GM23338 (cell line): Measurements from ENCODE around the gene OASL. TPM values are rescaled to one million over a fixed set of nuclear protein-coding genes. Genes with fewer than 3 reads are reported as not detected.

Experiments used
- ATAC-seq: fragments of 200-7000 bp; cut with Tn5 transposase; 3 replicates; pipeline ENCODE4 v1.9.1; 2020
- DNase-seq: peaks from one replicate; pipeline ENCODE4 v3.0.0-alpha.2; 2015; ENCODE audit warnings: low spot score
- H2AFZ ChIP-seq: fragments of 200-600 bp; sonication (generic); 2 replicates; pipeline ENCODE4 v1.8.0; 2016; ENCODE audit warnings: antibody characterized with exemption, mild to moderate bottlenecking, moderate library complexity
- H3F3A ChIP-seq: fragments of 200-600 bp; sonication (generic); replicated peaks from 2 replicates; pipeline ENCODE4 v1.8.0; 2017; ENCODE audit warnings: antibody characterized with exemption, mixed run types, low read depth
- H3K27ac ChIP-seq: fragments of 200-600 bp; sonication (generic); 2 replicates; pipeline ENCODE4 v1.6.1; 2016; ENCODE audit warnings: low read depth
- H3K27me3 ChIP-seq: fragments of 200-600 bp; sonication (generic); 2 replicates; pipeline ENCODE4 v1.8.0; 2016; ENCODE audit warnings: mild to moderate bottlenecking, mixed run types, moderate library complexity; ENCODE audit not compliant: insufficient read depth
- H3K36me3 ChIP-seq: fragments of 200-600 bp; sonication (generic); 2 replicates; pipeline ENCODE4 v1.8.0; 2016; ENCODE audit warnings: mild to moderate bottlenecking; ENCODE audit not compliant: insufficient read depth
- H3K4me1 ChIP-seq: fragments of 200-600 bp; sonication (generic); 2 replicates; pipeline ENCODE4 v1.8.0; 2016; ENCODE audit warnings: mild to moderate bottlenecking, moderate library complexity; ENCODE audit not compliant: insufficient read depth
- H3K4me2 ChIP-seq: fragments of 200-600 bp; sonication (generic); 2 replicates; pipeline ENCODE4 v1.7.1; 2017; ENCODE audit warnings: mixed run types
- H3K4me3 ChIP-seq: fragments of 200-600 bp; sonication (generic); 2 replicates; pipeline ENCODE4 v1.6.1; 2016; ENCODE audit warnings: mixed run types
- H3K79me2 ChIP-seq: fragments of 200-600 bp; sonication (generic); replicated peaks from 2 replicates; pipeline ENCODE4 v1.8.0; 2017; ENCODE audit warnings: mild to moderate bottlenecking; ENCODE audit not compliant: insufficient read depth
- H3K9me2 ChIP-seq: fragments of 200-600 bp; sonication (generic); 2 replicates; pipeline ENCODE4 v1.8.0; 2017; ENCODE audit not compliant: insufficient read depth
- H4K20me1 ChIP-seq: fragments of 200-600 bp; sonication (generic); replicated peaks from 2 replicates; pipeline ENCODE4 v1.8.0; 2017; ENCODE audit warnings: mild to moderate bottlenecking; ENCODE audit not compliant: insufficient read depth
- H3K27ac Mint-ChIP-seq: 2 replicates; pipeline ENCODE4 v1.8.0; 2020; ENCODE audit warnings: inconsistent platforms, mild to moderate bottlenecking, moderate library complexity, mixed read lengths
- H3K27me3 Mint-ChIP-seq: 3 replicates; pipeline ENCODE4 v1.8.0; 2022; ENCODE audit warnings: low read depth, mild to moderate bottlenecking, moderate library complexity, mixed read lengths, inconsistent platforms; ENCODE audit not compliant: insufficient read depth, poor library complexity
- H3K36me3 Mint-ChIP-seq: 3 replicates; pipeline ENCODE4 v1.8.0; 2021; ENCODE audit warnings: low read depth, mild to moderate bottlenecking, inconsistent platforms, moderate library complexity, mixed read lengths
- H3K4me1 Mint-ChIP-seq: 3 replicates; pipeline ENCODE4 v1.8.0; 2020; ENCODE audit warnings: mild to moderate bottlenecking, inconsistent platforms, mixed read lengths
- H3K4me3 Mint-ChIP-seq: 3 replicates; pipeline ENCODE4 v1.8.0; 2021; ENCODE audit warnings: moderate library complexity, mild to moderate bottlenecking, inconsistent platforms, mixed read lengths
- H3K9me3 Mint-ChIP-seq: 3 replicates; pipeline ENCODE4 v1.8.0; 2020; ENCODE audit warnings: moderate library complexity, mild to moderate bottlenecking, inconsistent platforms, mixed read lengths
- CREB1 ChIP-seq: fragments of 250-450 bp; sonication (Bioruptor Pico); IDR thresholded peaks from 2 replicates; pipeline ENCODE4 v1.5.0; 2020; ENCODE audit warnings: low read depth, mild to moderate bottlenecking, moderate library complexity
- CTCF ChIP-seq, 2 experiments: fragments of 200-600 bp in 1 of 2; sonication (generic) in 1 of 2; conservative IDR thresholded peaks; 2 replicates each; pipeline versions ENCODE4 v1.5.1 to v1.6.1; 2016 to 2017; ENCODE audit warnings: antibody characterized with exemption in 2 of 2, low read depth in 2 of 2, mild to moderate bottlenecking in 2 of 2, moderate library complexity in 1 of 2
- ETS1 ChIP-seq: IDR thresholded peaks from 2 replicates; pipeline ENCODE4 v1.6.1; 2016; ENCODE audit warnings: antibody characterized with exemption
- EZH2 ChIP-seq: fragments of 200-600 bp; sonication (generic); IDR thresholded peaks from one replicate; pipeline ENCODE4 v1.8.0; 2017; ENCODE audit warnings: antibody characterized with exemption, mild to moderate bottlenecking, low read depth; ENCODE audit not compliant: unreplicated experiment
- EZH2phosphoT487 ChIP-seq: fragments of 200-600 bp; sonication (generic); IDR thresholded peaks from one replicate; pipeline ENCODE4 v1.8.1; 2018; ENCODE audit warnings: antibody characterized with exemption; ENCODE audit not compliant: unreplicated experiment
- JUNB ChIP-seq: IDR thresholded peaks from one replicate; pipeline ENCODE4 v1.6.1; 2016; ENCODE audit warnings: antibody characterized with exemption; ENCODE audit not compliant: unreplicated experiment
- NANOG ChIP-seq: IDR thresholded peaks from 2 replicates; pipeline ENCODE4 v1.6.1; 2016; ENCODE audit warnings: antibody characterized with exemption, borderline replicate concordance
- POLR2AphosphoS5 ChIP-seq: IDR thresholded peaks from 2 replicates; pipeline ENCODE4 v1.6.1; 2016; ENCODE audit warnings: antibody characterized with exemption, low read depth
- ZNF114 ChIP-seq: fragments of 250-450 bp; sonication (Bioruptor Pico); IDR thresholded peaks from 2 replicates; pipeline ENCODE4 v1.5.0; 2020; ENCODE audit warnings: mild to moderate bottlenecking, moderate library complexity
- ZNF331 ChIP-seq: fragments of 250-450 bp; sonication (Bioruptor Pico); IDR thresholded peaks from 2 replicates; pipeline ENCODE4 v1.5.0; 2020; ENCODE audit warnings: low read depth, mild to moderate bottlenecking, moderate library complexity
- polyA plus RNA-seq: library from polyadenylated mRNA; unstranded; fragments of >200 nt; fragmentation: Nextera tagmentation; extraction: Ambion mirVana; gene quantifications from 2 replicates; pipeline ENCODE4 v1.2.1, GENCODE V29; 2016
- total RNA-seq: library from RNA; depleted of rRNA; stranded (reverse); fragments of >200 nt; shearing (Covaris generic); gene quantifications from 2 replicates; pipeline ENCODE4 v1.2.3, GENCODE V29; 2014
- TF ChIP-seq, protein P1 (sequence below): IDR thresholded peaks from one replicate; pipeline ENCODE4 v1.6.1; 2018; ENCODE audit warnings: antibody characterized with exemption; ENCODE audit not compliant: unreplicated experiment

OASL gene
- total and polyA plus RNA-seq, 2 experiments from 2014 or later = not detected

DNA sequence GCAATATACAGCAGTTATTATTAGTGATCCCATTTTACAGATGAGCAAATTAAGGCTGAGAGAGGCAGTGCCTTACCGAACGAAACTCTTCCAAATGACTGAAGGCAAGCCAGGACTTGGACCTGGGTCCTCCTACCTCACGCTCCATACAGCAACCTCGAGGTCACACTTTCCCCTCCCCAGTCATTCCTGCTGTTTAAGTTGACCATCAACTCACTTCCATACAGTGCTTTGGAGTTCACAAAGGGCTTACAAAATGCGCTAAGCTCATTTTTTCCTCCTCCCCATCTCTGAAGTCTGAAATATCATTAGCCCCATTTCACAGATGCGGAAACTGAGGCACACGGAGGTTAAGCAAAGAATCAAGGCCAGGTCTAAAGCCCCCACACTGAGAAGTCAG is 56.4 kb downstream of the OASL start (continued):
- TF ChIP-seq, protein P1, sequence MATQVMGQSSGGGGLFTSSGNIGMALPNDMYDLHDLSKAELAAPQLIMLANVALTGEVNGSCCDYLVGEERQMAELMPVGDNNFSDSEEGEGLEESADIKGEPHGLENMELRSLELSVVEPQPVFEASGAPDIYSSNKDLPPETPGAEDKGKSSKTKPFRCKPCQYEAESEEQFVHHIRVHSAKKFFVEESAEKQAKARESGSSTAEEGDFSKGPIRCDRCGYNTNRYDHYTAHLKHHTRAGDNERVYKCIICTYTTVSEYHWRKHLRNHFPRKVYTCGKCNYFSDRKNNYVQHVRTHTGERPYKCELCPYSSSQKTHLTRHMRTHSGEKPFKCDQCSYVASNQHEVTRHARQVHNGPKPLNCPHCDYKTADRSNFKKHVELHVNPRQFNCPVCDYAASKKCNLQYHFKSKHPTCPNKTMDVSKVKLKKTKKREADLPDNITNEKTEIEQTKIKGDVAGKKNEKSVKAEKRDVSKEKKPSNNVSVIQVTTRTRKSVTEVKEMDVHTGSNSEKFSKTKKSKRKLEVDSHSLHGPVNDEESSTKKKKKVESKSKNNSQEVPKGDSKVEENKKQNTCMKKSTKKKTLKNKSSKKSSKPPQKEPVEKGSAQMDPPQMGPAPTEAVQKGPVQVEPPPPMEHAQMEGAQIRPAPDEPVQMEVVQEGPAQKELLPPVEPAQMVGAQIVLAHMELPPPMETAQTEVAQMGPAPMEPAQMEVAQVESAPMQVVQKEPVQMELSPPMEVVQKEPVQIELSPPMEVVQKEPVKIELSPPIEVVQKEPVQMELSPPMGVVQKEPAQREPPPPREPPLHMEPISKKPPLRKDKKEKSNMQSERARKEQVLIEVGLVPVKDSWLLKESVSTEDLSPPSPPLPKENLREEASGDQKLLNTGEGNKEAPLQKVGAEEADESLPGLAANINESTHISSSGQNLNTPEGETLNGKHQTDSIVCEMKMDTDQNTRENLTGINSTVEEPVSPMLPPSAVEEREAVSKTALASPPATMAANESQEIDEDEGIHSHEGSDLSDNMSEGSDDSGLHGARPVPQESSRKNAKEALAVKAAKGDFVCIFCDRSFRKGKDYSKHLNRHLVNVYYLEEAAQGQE = no peak
- TF ChIP-seq NANOG (no peak), ZNF114 (CRISPR knock-in tag) (no peak), EZH2 (no peak), EZH2phosphoT487 (no peak), POLR2AphosphoS5 (no peak), CREB1 (CRISPR knock-in tag) (no peak), CTCF (conservative IDR thresholded peaks at IDR 0.05; ENCODE audit: low read depth in 2 of 2) (no peak), ZNF331 (CRISPR knock-in tag) (no peak)

GRCh38 chr12:120981407-120981941 is 57.6 kb downstream of the OASL start:
- H4K20me1 ChIP-seq = no peaks in the 10 kb centered on the region
- H3K4me1 ChIP-seq = peaks cover 9% of the 10 kb centered on the region; the same call in 1 of the 2 replicates
- no peaks in the 10 kb centered on the region for H3K36me3 ChIP-seq
- no peaks in the 10 kb centered on the region; the same call in 2 of the 3 replicates for H3K9me3 Mint-ChIP-seq
- H3K4me3 Mint-ChIP-seq = no peak overlapping the region; the same call in 2 of the 3 replicates
- no peak overlapping the region for H3K4me3 ChIP-seq
- H3F3A ChIP-seq = no peaks in the 10 kb centered on the region
- H3K9me2 ChIP-seq = no peaks in the 10 kb centered on the region
- no peaks in the 10 kb centered on the region for H3K79me2 ChIP-seq
- no peaks in the 10 kb centered on the region; the same call in 2 of the 3 replicates for H3K36me3 Mint-ChIP-seq
- H3K27me3 ChIP-seq = no peaks in the 10 kb centered on the region
- H2AFZ ChIP-seq = no peak overlapping the region
- ATAC-seq (no peak), DNase-seq (no peak)
- H3K27ac ChIP-seq = no peak overlapping the region
- H3K4me2 ChIP-seq = no peak overlapping the region
- H3K27me3 Mint-ChIP-seq = peaks cover 2% of the 10 kb centered on the region
- H3K4me1 Mint-ChIP-seq = peaks cover 19% of the 10 kb centered on the region
- H3K27ac Mint-ChIP-seq = no peak overlapping the region
- TF ChIP-seq ETS1 (no peak), EZH2 (no peak), CTCF (conservative IDR thresholded peaks at IDR 0.05; ENCODE audit: low read depth in 2 of 2) (no peak), JUNB (no peak)
